ENCODE measurements around the gene RTEL1. TPM values are rescaled to one million over a fixed set of nuclear protein-coding genes. Genes with fewer than 3 reads are reported as not detected.
"Not testable (repeated sequence)": the region's sequence is repeated elsewhere in the genome, so short reads cannot be mapped to it uniquely, and the experiment has no call there.

The RTEL1 gene
- total RNA-seq, 1 donor from 2014 or later = 47.5 TPM

GRCh38 chr20:63627751-63628245, 30.3 kb upstream of the RTEL1 start:
- intact Hi-C loops (cut with micrococcal nuclease) = loop anchor here (1.0 to 5.0 kb wide), 12 partner anchors 8 to 450 kb away; partner anchors contain the start of genes DNAJC5, PPDPF, PRPF6 and RGS19

GRCh38 chr20:63628246-63628975, 29.7 kb upstream of the RTEL1 start:
- intact Hi-C loops (cut with micrococcal nuclease) = loop anchor here (5.0 kb wide), 1 partner anchor 449 kb away; the partner anchor contains the start of gene RGS19

GRCh38 chr20:63630956-63631355, 27.2 kb upstream of the RTEL1 start:
- intact Hi-C loops (cut with micrococcal nuclease) = not testable (repeated sequence)

GRCh38 chr20:63631426-63631825, 26.7 kb upstream of the RTEL1 start:
- intact Hi-C loops (cut with micrococcal nuclease) = not testable (repeated sequence)

- intact Hi-C loops (cut with micrococcal nuclease) = loop anchor here (2.0 kb wide), 1 partner anchor 53 kb away; no protein-coding TSS in a partner anchor
Observed at GRCh38 chr20:63633732-63634131, 24.4 kb upstream of the RTEL1 start.

GRCh38 chr20:63635431-63636141, 22.5 kb upstream of the RTEL1 start:
- intact Hi-C loops (cut with micrococcal nuclease) = loop anchor here (1.0 to 5.0 kb wide), 5 partner anchors 8 to 422 kb away; partner anchors contain the start of gene GMEB2

- intact Hi-C loops (cut with micrococcal nuclease) = loop anchor here (5.0 kb wide), 3 partner anchors 70 to 420 kb away; no protein-coding TSS in a partner anchor
Observed at GRCh38 chr20:63636752-63637628, 21.1 kb upstream of the RTEL1 start.

- intact Hi-C loops (cut with micrococcal nuclease) = loop anchor here (1.0 to 5.0 kb wide), 5 partner anchors 12 to 418 kb away; partner anchors contain the start of gene GMEB2
Observed at GRCh38 chr20:63639093-63639975, 18.8 kb upstream of the RTEL1 start.

- intact Hi-C loops (cut with micrococcal nuclease) = loop anchor here (5.0 kb wide), 1 partner anchor 848 kb away; no protein-coding TSS in a partner anchor
Observed at GRCh38 chr20:63640086-63640485, 18.0 kb upstream of the RTEL1 start.

GRCh38 chr20:63640686-63641085, 17.4 kb upstream of the RTEL1 start:
- intact Hi-C loops (cut with micrococcal nuclease) = loop anchor here (5.0 kb wide), 1 partner anchor 848 kb away; no protein-coding TSS in a partner anchor

- intact Hi-C loops (cut with micrococcal nuclease) = loop anchor here (5.0 kb wide), 1 partner anchor 849 kb away; no protein-coding TSS in a partner anchor
Observed at GRCh38 chr20:63641146-63641791, 16.8 kb upstream of the RTEL1 start.

- intact Hi-C loops (cut with micrococcal nuclease) = loop anchor here (1.0 to 5.0 kb wide), 5 partner anchors 16 to 850 kb away; partner anchors contain the start of genes PPDPF and RTEL1
Observed at GRCh38 chr20:63641792-63642523, 16.2 kb upstream of the RTEL1 start.

GRCh38 chr20:63642527-63643247, 15.4 kb upstream of the RTEL1 start:
- intact Hi-C loops (cut with micrococcal nuclease) = loop anchor here (1.0 to 5.0 kb wide), 5 partner anchors 16 to 850 kb away; partner anchors contain the start of genes PPDPF and RTEL1

- intact Hi-C loops (cut with micrococcal nuclease) = loop anchor here (5.0 kb wide), 1 partner anchor 851 kb away; no protein-coding TSS in a partner anchor
Observed at GRCh38 chr20:63643499-63643898, 14.6 kb upstream of the RTEL1 start.

GRCh38 chr20:63643946-63644345, 14.2 kb upstream of the RTEL1 start:
- intact Hi-C loops (cut with micrococcal nuclease) = loop anchor here (5.0 kb wide), 1 partner anchor 852 kb away; no protein-coding TSS in a partner anchor

GRCh38 chr20:63645218-63645617, 12.9 kb upstream of the RTEL1 start:
- intact Hi-C loops (cut with micrococcal nuclease) = no loop called here

GRCh38 chr20:63648190-63648589, 9.9 kb upstream of the RTEL1 start:
- intact Hi-C loops (cut with micrococcal nuclease) = no loop called here
